ENCODE data around the gene ZSCAN25. TPM values are rescaled to one million over a fixed set of nuclear protein-coding genes. Genes with fewer than 3 reads are reported as not detected.

ZSCAN25 gene
- total RNA-seq, 3 donors from 2014 or later (not counting 1 experiment from before 2014, with no cell fraction given), result 24.4 to 37.4 (median 27.8) TPM

DNA sequence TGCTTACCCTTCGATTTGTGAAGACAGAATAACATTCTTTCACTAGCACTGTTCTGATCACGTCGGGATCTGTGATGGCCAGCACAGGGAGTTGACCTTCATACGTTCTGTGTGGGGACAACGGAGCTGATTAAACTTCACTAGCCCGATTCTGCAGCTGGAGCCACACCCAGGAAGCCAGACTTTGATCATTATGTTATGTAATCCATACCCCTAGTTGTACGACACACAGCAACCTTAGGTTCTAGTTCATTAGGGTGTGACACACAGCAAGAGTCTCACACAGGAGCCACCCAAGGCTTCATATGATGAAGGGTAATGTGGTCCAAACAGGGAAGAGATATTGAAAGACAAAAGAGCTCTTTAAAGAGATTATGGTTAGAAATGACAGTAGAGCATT lies 55.8 kb downstream of the ZSCAN25 start:
- intact Hi-C loops (cut with micrococcal nuclease), result no loop called here
- no peaks in the 10 kb centered on the region for H3K9me3 ChIP-seq (ENCODE audit: control insufficient read depth, insufficient read depth, low read length)
- no peaks in the 10 kb centered on the region for H3K4me1 ChIP-seq (ENCODE audit: control insufficient read depth, insufficient read depth, low read length)
- TF ChIP-seq, protein P1, sequence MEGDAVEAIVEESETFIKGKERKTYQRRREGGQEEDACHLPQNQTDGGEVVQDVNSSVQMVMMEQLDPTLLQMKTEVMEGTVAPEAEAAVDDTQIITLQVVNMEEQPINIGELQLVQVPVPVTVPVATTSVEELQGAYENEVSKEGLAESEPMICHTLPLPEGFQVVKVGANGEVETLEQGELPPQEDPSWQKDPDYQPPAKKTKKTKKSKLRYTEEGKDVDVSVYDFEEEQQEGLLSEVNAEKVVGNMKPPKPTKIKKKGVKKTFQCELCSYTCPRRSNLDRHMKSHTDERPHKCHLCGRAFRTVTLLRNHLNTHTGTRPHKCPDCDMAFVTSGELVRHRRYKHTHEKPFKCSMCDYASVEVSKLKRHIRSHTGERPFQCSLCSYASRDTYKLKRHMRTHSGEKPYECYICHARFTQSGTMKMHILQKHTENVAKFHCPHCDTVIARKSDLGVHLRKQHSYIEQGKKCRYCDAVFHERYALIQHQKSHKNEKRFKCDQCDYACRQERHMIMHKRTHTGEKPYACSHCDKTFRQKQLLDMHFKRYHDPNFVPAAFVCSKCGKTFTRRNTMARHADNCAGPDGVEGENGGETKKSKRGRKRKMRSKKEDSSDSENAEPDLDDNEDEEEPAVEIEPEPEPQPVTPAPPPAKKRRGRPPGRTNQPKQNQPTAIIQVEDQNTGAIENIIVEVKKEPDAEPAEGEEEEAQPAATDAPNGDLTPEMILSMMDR (IDR thresholded peaks at IDR 0.05), result no peak
- Mint-ChIP-seq H3K4me3 (no peak overlapping the region), H3K9me3 (no peaks in the 10 kb centered on the region), H3K36me3 (no peaks in the 10 kb centered on the region), H3K27me3 (ENCODE audit: low read depth in 2 of 2) (no peaks in the 10 kb centered on the region), H3K27ac (no peak overlapping the region), H3K4me1 (peaks cover 0 to 6% of the 10 kb centered on the region in 2 donors)
- ATAC-seq (no peak), DNase-seq (no peak)
- no peaks in the 10 kb centered on the region for H3K36me3 ChIP-seq (ENCODE audit: control insufficient read depth, insufficient read depth, low read length)
- 98% methylated on average over 7 of the region's 7 CpGs for WGBS (ENCODE audit: insufficient coverage)
- H3K27ac ChIP-seq (ENCODE audit: low read length), result no peak overlapping the region
- H3K4me3 ChIP-seq (ENCODE audit: low read length), result no peak overlapping the region
- no peaks in the 10 kb centered on the region for H3K27me3 ChIP-seq (ENCODE audit: control insufficient read depth, insufficient read depth, low read length)

DNA sequence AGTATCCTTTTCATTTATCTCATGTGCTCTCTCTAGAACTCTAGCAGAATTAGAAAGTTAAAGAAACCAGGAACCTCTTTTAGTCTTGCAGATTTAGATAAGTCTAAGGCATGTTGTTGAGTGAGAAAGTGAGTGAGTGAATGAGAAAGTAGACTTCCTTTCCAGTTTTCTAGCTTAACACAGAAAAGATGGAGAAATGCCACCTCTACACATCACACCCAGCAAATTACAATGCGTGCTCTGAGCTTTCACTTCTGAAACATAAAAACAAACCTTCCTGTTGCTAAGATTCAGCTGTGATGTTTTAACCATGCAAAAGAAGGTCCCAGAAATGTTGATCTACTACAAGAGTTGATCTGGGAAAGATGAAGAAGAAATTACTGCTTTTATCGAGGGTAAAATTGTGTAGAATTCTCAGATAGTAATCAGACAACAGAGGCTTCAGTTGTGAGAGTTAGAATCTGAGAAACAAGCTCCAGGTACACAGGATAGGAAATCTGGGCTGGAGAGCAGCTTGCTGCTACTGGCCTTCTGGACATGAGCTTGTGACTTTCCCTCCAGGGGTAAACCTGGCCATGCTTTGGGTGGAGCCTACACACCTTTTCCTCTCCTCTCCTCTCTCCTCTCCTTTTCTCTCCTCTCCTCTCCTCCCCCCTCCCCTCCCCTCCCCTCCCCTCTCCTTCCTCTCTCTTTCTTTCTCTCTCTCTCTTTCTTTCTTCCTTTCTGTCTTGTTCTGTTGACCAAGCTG lies 58.4 kb downstream of the ZSCAN25 start:
- DNase-seq (peak in 1 of 2 donors; percentile 18), ATAC-seq (no peak)
- Mint-ChIP-seq H3K4me1 (peaks cover 0 to 6% of the 10 kb centered on the region in 2 donors), H3K4me3 (no peak overlapping the region), H3K36me3 (no peaks in the 10 kb centered on the region), H3K27me3 (ENCODE audit: low read depth in 2 of 2) (no peaks in the 10 kb centered on the region), H3K27ac (no peak overlapping the region), H3K9me3 (no peaks in the 10 kb centered on the region)
- 81% methylated on average over 2 of the region's 2 CpGs for WGBS (ENCODE audit: insufficient coverage)
- no peaks in the 10 kb centered on the region for H3K9me3 ChIP-seq (ENCODE audit: control insufficient read depth, insufficient read depth, low read length)
- TF ChIP-seq, protein P1 (IDR thresholded peaks at IDR 0.05), result no peak
- intact Hi-C loops (cut with micrococcal nuclease), result no loop called here
- H3K27ac ChIP-seq (ENCODE audit: low read length), result no peak overlapping the region
- no peaks in the 10 kb centered on the region for H3K27me3 ChIP-seq (ENCODE audit: control insufficient read depth, insufficient read depth, low read length)
- H3K4me1 ChIP-seq (ENCODE audit: control insufficient read depth, insufficient read depth, low read length), result no peaks in the 10 kb centered on the region
- no peaks in the 10 kb centered on the region for H3K36me3 ChIP-seq (ENCODE audit: control insufficient read depth, insufficient read depth, low read length)
- no peak overlapping the region for H3K4me3 ChIP-seq (ENCODE audit: low read length)

DNA sequence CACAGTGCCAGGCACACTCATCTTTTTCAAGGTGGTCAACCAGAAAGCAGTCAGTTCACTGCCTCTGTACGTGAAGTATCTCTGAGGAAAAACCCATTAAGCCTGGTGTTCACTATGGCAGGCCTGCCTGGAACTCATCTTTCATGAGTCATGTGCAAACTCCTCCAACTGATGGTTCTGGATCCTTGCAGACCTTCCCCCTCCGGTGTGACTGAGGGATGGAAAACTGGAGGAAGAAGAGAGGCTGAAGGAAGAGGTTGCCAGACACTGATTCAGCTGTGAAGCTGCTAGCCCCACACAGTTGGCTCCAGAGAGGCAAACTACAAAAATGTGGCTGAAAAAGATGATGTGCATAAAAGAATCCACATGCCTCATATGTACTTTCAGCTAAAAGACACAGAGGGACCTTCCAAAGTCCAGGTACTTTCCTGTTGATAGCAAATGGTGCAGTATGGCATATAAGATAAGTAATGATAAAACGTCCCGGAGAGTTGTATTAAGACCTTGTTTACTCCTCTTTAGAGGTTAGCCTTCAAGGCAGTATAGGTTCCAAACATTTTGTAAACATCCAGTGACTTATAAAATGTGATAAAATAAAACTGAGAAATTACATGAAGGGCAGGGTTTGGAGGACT lies 60.4 kb downstream of the ZSCAN25 start:
- Histone ChIP-seq H3K27me3 (ENCODE audit: control insufficient read depth, insufficient read depth, low read length) (no peaks in the 10 kb centered on the region), H3K27ac (ENCODE audit: low read length) (no peak overlapping the region), H3K4me1 (ENCODE audit: control insufficient read depth, insufficient read depth, low read length) (no peaks in the 10 kb centered on the region), H3K9me3 (ENCODE audit: control insufficient read depth, insufficient read depth, low read length) (no peaks in the 10 kb centered on the region), H3K36me3 (ENCODE audit: control insufficient read depth, insufficient read depth, low read length) (no peaks in the 10 kb centered on the region), H3K4me3 (ENCODE audit: low read length) (no peak overlapping the region)
- intact Hi-C loops (cut with micrococcal nuclease), result no loop called here
- 86% methylated on average over 4 of the region's 4 CpGs for WGBS (ENCODE audit: insufficient coverage)
- H3K27ac Mint-ChIP-seq, result no peak overlapping the region
- ATAC-seq (no peak), DNase-seq (no peak)
- TF ChIP-seq, protein P1 (IDR thresholded peaks at IDR 0.05), result no peak
- H3K9me3 Mint-ChIP-seq, result no peaks in the 10 kb centered on the region
- H3K4me3 Mint-ChIP-seq, result no peak overlapping the region
- H3K36me3 Mint-ChIP-seq, result no peaks in the 10 kb centered on the region
- peaks cover 0 to 5% of the 10 kb centered on the region in 2 donors for H3K27me3 Mint-ChIP-seq (ENCODE audit: low read depth in 2 of 2)
- H3K4me1 Mint-ChIP-seq, result peaks cover 0 to 6% of the 10 kb centered on the region in 2 donors
